HG02852 (cell line): ENCODE results near the gene F7.

ENCODE experiments used
- ATAC-seq: cut with Tn5 transposase; IDR thresholded peaks from one replicate; pipeline ENCODE4 v1.9.1; 2021; ENCODE audit warnings: mild to moderate bottlenecking, moderate library complexity; ENCODE audit not compliant: unreplicated experiment

Gene F7

DNA sequence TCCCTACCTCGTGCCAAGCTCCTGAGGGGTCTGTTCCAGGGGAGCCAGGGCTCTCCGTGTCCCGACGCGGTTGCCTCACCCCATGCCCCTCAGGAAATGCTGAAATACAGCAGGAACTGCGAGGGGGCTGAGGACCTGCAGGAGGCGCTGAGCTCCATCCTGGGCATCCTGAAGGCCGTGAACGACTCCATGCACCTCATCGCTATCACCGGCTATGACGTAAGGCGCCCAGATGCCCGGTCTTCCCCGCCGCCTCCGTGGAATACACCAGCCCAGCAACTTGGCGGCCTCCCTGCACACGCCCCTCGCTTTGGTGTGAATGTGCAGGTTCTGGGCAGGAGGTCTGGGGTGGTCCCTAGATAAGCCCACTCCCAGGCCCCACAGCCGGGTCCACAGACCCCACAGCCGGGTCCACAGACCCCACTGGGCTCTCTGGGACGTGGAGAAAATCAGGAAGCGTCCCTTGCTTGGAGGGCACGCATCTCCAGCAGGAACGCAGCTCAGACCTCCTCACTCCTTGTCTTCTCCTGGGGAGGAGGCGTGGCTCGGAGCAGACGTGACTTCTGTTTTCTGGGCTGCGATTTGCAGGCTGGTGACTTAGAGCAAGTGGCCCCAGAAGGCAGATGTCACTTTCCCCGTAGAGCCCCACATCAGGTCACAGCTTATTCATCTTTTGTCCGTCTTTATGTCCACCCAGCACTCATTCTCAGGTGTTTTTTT lies 19.4 kb upstream of the F7 start:
- no peak for ATAC-seq

DNA sequence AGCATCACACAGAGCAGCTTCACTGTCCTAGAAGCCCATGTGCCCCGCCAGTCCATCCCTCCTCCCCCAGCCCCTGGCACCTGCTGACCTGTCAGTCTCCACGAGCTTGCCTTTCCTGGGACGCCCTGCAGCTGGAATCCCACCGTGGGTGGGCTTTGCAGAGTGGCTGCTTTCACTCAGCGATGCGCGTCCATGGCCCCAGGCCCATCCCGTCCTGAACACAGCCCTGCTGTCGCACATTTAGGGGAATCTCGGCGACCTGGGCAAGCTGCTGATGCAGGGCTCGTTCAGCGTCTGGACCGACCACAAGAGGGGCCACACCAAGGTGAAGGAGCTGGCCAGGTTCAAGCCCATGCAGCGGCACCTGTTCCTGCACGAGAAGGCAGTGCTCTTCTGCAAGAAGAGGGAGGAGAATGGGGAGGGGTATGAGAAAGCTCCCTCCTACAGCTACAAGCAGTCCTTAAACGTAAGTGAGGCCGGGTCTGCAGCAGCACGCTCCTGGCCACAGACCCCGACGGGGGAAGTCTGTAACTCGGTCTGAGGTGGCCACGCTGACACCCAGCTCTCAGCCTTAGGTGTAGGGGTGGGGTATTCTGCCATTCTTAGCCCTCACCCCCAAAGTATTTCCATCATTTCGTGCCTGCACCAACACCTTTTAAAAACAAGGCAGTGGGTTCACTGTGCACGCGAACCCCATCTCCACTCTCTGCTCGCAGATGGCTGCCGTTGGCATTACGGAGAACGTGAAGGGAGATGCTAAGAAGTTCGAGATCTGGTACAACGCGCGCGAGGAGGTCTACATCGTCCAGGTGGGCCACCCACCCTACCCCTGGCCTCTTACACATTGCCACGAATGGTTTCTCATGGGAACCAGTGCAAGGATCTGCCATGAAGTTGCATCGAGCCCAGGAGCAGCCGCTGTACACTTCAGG lies 18.3 kb upstream of the F7 start:
- ATAC-seq: no peak

DNA sequence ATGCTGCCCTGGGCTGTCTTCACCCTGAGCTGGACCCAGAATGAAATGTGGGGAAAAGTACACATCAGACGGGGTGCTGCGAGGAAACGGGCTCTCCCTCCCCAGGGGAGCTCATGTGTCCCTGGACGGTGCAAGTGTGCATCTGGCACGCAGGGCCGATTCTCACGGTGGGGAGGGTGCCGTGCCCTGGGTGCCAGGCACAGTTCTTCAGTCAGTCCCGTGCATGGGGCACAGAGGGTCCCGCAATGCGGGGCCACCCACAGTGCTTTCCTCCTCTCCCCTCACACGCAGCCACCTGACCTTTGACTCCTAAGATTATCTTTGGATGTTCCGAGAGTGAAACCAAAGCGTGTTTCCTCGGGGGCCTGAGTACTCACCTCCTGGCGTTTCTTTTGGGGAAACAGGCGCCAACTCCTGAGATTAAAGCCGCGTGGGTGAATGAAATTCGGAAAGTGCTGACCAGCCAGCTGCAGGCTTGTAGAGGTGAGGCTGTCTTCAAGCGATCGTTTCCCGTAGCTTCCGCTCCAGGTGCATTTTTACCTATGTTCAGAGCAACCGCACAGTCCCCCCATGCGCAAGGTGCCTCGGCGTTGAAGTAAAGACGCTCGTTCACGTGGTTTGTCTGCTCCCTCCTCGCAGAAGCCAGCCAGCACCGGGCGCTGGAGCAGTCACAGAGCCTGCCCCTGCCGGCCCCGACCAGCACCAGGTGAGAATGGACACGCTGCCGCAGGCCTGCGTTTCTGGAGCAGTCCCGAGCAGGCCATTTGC lies 17.5 kb upstream of the F7 start:
- ATAC-seq: no peak

DNA sequence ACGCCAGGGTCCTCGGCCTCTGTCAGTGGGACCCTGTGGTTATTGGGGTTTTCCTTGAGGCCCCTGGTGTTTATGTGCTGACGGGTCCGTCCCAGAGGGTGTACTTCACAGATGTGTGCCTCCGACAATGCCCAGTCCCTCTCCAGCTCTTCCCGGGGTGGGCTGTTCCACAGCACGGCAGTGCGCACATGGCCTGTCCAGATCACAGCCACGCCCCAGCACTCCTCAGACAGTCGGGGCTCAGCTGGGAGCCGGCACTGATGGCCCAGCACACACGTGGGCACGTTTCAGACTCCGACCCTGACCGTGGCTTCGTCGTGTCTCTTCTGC lies 16.9 kb upstream of the F7 start:
- no peak for ATAC-seq

DNA sequence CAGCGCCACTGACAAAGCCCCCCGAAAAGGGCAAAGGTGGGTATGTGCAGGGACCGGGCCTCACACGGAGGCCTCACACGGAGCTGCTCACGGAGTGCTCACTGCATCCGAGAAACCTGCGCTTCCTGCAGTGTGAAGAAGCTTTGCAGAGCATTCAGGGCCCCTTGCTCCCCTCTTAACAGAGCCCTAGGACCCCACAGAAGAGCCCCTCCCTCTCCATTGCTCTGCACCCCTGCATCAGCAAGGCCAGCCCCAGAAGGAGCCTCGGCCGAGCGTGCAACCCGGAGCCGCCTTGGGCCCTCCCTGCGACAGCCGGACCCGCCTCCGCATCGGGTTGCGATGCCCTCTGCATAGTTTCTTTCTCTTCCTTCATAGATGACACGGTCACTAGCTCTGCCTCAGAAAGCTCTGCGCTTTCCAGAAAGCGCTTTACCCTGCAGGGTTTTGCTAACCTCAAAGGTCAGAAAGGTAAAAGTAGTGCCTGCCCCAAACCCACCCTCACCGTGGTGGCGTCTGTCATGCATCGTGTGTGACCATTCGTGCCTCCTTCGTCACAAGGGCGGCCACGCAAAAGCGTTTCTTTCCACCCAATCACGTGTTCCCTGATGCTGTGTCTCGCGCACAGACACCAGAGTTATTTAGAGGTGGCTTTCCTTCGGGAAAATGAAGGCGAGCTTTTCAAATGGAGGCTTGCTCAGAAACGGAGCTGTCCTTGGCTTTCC lies 15.7 kb upstream of the F7 start:
- ATAC-seq: no peak

DNA sequence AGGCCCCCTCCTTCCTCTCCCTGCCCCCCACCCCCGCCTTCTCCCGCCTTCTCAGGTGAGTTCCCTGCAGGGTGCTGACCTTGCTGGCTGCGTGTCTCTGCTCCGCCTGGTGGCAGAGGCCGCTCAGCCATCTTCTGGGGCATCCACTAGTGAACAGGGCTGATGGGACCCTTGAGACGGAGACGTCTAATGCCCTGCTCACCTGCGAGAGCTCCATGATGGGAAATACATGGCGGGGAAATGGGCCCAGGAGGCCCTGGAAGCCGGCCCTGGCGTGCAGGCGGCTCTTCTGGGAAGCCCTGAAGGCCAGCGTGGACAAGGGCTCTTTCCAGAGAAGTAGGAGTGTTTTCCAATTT lies 15.2 kb upstream of the F7 start:
- ATAC-seq: no peak

DNA sequence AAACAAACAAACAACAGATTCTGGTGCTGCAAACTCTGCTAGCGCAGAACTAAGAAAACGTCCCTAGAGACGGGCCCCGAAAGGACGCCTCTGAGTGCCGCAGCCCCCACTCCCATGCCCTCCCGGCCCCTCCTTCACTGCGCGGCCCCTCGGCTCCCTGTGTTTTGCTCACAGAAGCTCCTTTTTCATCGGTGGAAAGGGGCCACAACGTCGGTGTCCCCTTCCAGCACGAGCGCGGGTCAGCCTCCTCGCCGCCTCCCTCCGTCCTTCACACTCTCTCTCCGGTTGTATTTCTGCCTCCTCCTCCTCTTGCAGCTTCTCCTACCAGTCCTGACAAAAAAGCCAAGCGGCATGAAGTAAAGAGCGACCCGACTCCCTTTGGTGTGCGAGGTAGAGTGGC lies 14.8 kb upstream of the F7 start:
- ATAC-seq: no peak

DNA sequence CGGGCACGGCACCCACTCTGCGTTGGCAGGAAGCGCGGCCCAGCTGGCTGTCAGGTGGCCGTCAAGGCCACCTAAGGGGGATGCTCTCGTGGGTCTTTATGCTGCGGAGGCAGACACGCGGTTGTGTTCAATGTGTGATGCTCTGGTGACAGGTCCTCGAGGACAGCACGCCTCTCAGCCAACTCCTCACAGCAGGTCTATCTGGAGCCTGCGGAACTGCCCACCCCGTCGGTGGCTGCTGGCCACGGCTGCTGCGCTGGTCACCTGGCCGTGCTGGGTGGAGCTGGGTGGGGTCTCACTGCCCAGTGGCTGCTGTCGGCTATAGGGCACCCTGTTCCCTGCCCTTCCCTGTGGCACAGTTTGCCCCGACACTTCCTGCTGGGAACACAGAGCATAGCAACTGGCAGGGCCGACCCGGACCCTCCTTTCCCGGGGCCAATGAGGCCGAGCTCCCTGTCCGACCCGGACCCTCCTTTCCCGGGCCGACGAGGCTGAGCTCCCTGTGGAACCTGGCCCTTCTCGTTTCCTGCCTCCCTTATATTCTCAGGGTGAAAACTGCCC lies 14.3 kb upstream of the F7 start:
- ATAC-seq: no peak

DNA sequence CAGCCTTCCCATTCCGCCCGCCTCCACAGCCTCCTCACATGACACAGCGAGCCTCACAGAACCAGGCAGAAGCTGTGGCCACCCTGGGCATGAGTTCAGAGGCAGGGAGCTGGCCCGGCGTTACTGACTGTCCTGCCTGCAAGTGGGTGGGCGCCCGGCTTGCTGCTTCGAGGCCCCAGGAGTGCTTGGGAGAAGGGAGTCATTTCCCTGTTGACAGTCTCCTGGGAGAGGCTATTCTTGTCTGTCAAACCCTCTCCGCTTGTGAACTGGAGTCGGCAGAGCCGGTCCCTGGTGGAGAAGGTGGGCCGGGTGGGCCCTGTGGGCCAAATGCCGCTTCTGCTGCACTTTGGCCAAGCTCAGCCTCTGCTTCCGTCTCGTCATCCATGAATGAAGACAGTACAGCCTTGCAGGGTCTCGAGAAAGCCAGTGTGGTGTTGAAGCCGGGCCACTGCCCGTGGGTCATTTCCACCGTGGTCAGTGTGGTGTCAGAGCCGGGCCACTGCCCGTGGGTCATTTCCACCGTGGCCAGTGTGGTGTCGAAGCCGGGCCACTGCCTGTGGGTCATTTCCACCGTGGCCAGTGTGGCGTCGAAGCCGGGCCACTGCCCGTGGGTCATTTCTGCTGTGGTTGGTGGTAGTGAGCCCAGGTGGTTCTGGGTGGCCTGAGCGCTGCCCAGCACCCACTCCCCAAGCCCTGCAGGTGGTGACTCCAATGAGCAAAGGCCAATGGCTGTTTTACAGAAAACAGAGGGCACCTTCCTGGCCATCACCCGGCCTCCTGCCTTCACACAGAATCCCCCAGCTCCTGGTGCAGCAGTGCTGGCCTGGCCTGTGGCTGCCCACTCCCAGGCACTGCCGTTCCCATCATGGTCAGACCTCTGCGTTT lies 13.5 kb upstream of the F7 start:
- no peak for ATAC-seq

DNA sequence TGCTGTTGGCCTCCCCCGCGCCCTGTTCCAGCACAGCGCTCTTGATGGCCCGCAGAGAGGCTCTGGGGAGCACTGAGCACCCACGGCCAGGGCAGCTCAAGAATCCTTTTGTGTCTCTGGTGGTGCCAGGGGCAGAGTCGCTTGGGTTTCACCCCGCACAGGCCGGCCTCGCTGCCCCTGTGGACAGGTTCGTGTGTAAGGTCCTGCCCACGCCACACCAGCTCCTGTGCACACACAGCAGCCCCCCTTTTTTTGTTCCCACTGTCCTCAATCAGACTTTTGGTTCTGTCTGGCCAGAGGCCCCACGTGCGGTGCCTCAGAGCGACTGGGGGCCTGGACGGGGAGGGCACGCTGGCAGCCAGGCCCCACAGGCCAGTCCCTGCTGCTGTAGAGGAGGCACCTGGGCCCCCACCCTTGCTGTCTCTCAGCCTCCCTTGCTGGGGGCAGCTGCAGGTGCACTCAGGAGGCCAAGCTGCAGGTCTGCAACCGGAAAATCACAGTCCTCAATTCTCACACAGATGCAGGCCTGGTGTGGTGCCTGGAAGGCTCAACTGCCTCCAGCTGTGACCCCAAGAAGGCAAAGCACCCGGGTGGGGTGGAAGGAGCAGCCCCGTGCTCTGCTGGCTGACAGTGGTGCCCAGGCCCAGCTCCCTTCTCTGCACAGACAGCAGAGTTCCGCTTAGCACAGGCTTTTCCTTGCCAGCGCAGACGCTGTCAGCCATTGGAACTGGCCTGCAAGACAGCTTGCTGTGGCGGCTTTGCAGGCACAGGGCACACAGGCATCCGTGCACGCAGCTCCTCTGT lies 12.6 kb upstream of the F7 start:
- no peak for ATAC-seq

DNA sequence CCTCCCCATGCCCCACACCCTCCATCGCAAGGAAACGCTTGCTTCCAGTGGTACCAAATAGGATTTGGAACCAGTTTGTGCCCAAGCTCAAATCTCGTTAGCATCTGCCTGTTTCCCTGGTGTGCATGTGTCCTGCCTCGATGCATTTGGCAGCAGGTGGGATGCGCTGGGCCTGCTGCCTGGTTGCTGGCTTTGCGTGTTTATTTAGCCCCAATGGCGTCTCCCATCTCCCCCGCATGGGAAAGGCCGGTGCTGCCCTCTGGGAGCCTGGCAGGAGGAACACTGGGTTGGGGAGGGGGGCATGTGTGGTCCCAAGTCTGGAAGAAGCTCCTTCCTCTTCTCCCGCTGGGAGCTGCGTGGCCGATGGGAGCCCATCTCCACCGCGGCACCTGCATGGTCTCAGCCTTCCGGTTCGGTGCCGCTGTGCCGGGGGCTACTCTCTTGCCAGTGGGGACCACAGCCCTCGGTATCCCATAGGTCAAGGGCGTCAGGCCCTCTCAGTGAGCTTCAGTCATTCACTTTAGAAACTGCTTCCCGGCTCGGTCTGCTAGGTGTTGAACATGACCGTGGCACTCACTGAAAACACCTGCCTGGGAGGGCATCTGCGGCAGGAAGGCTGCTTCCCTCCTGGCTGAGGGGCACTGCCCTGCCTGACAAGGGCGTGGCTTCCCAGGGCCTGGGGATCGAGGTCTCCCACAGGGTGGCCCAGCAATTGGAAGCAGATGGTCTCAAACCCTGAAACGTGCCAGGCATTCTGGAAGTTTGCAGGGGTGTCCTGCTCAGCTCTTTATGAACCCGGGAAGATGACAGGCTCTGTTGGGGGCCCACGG lies 11.8 kb upstream of the F7 start:
- ATAC-seq: no peak

DNA sequence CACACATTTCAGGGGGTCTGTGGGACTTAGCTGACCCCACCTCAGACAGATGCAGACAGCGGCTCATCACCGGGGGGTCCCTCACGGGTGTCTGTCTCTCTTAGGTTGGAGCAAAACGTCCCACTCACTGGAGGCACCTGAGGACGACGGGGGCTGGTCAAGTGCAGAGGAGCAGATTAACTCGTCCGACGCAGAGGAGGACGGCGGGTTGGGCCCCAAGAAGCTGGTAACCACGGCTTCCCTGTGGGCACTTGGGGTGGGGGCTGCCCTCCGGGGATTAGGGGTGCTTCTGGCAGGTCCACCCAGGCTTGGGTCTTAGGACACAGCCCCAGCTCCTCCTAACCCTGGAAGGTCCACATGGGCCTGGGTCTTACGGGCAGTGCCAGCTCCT lies 11.2 kb upstream of the F7 start:
- no peak for ATAC-seq

DNA sequence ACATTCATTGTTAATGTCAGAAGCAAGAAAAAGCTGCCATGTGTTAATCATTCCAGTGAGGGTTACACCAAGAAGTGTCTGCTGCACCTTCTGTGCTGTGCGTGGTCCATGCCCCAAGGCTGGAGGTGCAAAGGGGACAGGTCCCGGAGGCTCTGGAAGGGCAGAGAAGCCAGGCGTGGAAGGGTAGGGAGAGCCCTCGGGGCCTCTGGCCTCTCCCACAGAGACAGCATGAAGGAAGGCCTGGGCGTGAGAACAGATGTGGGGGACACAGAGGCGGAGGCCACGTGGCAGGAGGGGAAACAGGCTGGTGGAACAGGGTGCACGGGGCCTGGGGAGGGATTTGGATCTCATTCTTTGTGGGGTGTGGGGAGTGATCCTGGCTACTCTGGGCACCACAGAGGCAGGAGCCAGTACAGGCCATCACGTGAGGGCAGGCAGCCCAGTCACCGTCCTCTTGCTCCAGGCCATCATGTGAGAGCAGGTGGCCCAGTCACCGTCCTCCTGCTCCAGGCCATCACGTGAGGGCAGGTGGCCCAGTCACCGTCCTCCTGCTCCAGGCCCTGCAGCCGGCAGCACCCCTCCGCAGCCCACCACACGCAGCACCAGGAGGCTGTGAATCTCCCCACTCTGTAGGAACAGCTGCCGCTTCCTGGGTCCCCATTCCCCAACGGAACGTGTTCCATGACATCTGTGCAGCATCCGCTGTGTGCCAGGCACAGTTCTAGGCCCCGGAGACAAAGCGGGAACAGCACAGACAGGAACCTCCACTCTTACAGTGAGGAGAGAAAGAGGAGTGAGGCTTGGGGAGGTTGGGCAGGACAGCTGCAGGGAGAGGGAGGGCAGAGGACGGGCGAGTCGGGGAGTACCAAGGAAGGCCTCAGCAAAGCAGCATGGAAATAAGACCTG lies 10.2 kb upstream of the F7 start:
- ATAC-seq: no peak

DNA sequence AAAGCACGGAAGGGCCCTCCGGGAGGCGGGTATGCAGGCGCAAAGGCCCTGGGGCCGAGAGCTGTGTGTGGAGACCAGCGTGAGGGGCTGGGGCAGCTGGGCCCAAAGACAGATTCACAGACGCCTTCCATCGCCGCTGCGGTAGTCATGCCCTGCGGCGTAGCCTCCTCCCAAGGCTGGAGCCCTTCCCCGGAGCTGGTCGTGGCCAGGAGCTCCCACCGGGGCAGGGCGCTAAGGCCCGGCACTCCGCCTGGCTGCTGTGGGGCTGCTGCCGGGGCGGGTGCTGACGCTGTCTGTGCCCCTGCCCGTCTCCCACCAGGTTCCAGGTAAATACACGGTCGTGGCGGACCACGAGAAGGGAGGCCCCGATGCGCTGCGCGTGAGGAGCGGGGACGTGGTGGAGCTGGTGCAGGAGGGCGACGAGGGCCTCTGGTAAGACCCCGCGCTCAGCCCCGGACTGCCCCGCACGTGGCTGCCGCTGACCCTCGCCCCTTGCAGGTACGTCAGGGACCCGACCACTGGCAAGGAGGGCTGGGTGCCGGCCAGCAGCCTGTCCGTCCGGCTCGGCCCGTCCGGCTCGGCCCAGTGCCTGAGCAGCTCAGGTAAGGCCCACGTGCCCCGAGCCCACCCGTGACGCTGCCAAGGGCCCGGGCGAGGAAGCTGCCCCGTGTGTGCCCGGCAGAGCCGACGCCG lies 9.4 kb upstream of the F7 start:
- ATAC-seq: no peak

DNA sequence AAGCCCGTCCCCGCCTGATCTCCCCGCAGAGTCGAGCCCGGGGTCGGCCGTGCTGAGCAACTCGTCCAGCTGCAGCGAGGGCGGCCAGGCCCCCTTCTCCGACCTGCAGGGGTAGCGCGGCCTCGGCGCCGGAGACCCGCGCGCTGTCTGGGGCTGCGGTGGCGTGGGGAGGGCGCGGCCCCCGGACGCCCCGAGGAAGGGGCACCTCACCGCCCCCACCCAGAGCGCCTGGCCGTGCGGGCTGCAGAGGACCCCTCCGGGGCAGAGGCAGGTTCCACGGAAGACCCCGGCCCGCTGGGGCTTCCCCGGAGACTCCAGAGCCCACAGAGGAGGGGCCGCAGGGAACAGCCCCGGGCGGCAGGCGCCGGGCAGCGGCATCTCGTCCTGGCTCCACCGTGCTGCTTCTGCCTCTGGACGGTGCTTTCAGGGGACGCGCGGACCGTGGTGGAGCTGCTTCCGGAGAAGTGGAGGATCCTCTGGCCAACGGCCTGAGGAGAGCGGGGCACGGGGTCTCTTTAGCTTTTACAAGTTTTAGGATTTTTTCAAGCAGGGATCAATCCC lies 8.8 kb upstream of the F7 start:
- no peak for ATAC-seq

DNA sequence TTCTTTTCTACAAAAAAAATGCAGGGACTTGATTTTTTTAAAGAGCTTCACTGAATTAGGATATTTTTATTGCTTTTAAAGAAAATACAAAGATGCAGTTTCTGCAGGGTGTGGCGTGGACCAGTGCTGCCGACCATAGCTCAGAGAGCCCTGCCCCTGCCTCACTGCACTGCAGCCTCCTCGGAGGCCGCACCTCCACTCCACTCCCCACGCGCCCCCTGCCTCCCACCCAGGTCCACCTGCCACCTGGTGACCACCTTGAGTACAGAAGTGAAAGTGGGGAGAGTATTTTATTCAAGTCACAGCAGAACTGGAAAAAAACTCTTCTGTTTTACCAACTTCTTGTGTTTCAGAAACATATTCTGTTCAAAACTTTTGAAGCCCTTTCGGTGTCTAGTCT lies 7.9 kb upstream of the F7 start:
- no peak for ATAC-seq
